ENCODE data around the gene VWCE. TPM values are rescaled to one million over a fixed set of nuclear protein-coding genes. Genes with fewer than 3 reads are reported as not detected.

Gene VWCE
- polyA plus RNA-seq, 1 donor from 2014 or later = 0.84 TPM

DNA sequence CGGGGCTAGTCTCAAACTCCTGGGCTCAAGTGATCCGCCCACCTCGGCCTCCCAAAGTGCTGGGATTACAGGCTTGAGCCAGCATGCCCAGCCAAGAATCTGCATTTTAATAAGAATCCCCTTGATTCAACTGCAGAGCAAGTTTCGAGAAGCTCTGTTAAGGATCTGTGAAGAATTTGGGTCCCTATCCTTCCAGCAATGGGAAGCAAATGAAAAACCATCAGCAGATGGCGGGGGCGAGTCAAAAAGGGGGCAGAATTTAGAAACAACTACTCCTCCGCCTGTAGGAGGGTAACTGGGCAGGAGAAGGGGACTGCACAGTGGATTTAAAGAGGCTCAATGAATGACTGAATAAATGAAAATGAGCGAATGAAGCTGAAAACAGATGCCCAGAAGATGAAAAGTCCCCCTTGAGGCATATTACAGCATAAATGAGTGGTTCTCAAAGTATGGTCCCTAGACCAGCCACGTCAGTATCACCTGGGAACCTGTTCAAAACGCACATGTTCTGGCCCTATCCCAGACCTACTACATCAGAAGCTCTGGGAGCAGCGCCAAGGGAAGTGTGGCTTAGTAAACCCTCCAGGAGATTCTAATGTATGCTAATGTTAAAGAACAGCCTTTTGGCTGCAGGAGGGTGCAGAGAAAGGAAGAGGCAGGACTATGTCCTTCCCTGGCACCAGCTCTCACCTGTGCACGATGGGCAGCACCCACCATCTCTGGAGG lies 15.0 kb downstream of the VWCE start:
- H3K36me3 Mint-ChIP-seq = peaks cover 2% of the 10 kb centered on the region
- no peaks in the 10 kb centered on the region for H3K27me3 Mint-ChIP-seq
- H3K27ac Mint-ChIP-seq = no peak overlapping the region
- H3K9me3 Mint-ChIP-seq = no peaks in the 10 kb centered on the region
- peak overlapping the region in 1 of 4 donors; percentile 10 for H3K4me3 Mint-ChIP-seq
- no peaks in the 10 kb centered on the region for H3K4me1 Mint-ChIP-seq

DNA sequence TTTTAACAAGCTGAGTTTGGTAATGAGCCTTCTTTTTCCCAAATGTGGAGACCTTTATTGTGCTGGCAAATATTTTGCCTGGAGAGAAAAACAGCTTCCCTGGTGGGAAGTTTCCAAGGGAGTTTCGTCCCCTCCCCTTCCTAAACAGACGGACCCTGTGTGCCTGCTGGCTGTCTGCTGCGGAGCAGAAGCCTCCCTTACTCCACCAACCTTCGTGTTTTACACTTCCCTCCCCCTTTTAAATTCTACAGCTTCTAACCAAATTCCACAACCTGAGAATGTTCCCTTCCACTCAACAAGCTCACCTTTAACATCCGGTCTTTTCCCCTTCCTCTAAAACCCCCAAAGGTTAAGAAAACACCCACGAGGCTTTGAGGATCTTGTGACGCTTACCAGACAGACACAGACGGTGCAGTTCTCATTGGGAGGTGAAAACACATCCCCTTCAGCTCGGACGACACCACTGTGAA lies 17.1 kb downstream of the VWCE start:
- no peaks in the 10 kb centered on the region for H3K36me3 Mint-ChIP-seq
- no peak overlapping the region for H3K27ac Mint-ChIP-seq
- H3K27me3 Mint-ChIP-seq = no peaks in the 10 kb centered on the region
- no peaks in the 10 kb centered on the region for H3K9me3 Mint-ChIP-seq
- no peak overlapping the region for H3K4me3 Mint-ChIP-seq
- no peaks in the 10 kb centered on the region for H3K4me1 Mint-ChIP-seq

DNA sequence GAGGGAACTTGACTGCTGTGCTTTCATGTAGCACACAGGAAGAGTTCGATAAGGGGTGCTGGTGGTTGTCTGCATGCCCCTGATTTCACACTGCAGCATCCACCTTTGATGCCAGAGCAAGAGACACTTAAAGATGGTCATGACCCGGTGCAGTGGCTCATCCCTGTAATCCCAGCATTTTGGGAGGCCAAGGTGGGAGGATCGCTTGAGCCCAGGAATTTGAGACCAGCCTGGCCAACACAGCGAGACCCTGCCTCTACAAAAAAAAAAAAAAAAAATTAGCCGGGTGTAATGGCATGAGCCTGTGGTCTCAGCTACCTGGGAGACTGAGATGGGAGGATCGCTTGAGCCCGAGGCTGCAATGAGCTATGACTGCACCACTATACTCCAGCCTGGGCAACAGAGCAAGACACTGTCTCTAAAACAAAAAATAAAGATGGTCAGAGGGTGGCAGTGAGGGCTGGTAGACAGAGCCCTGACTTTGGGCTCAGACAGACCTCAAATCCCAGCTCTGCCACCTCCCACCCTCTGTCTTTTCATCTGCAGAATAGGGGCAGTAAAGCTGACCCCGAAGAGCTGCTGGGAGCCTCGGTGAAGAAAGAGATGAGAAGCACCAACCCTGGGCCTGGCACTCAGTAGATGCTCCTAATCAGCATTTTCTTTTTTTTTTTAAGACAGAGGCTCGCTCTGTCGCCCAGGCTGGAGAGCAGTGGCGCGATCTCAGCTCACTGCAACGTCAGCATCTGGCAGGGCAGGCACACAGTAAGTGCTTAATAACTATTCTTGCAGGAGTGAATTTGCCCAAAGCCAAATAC lies 17.7 kb downstream of the VWCE start:
- no peaks in the 10 kb centered on the region for H3K27me3 Mint-ChIP-seq
- H3K36me3 Mint-ChIP-seq = no peaks in the 10 kb centered on the region
- H3K9me3 Mint-ChIP-seq = no peaks in the 10 kb centered on the region
- no peak overlapping the region for H3K27ac Mint-ChIP-seq
- H3K4me1 Mint-ChIP-seq = no peaks in the 10 kb centered on the region
- no peak overlapping the region for H3K4me3 Mint-ChIP-seq

DNA sequence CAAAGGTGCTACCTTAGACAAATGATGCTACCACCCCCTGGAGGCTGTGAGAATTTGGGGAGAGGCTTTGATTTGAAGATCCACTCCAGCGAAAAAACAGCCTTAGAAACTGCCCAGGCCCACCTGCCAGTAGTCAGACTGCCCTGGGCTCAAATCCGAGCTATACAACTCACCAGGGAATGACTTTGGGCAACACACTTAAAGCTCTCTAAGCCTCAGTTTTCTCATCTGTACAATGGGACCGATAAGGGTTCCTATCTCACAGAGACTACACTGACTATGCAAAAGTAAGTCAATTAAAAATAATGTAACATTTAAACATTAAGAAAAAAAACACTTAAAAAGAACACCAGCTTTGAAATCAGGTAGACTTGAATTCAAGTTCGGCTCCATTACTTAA lies 19.9 kb downstream of the VWCE start:
- Mint-ChIP-seq H3K27me3 (no peaks in the 10 kb centered on the region), H3K4me1 (no peaks in the 10 kb centered on the region), H3K36me3 (no peaks in the 10 kb centered on the region), H3K27ac (no peak overlapping the region), H3K9me3 (no peaks in the 10 kb centered on the region), H3K4me3 (no peak overlapping the region)

DNA sequence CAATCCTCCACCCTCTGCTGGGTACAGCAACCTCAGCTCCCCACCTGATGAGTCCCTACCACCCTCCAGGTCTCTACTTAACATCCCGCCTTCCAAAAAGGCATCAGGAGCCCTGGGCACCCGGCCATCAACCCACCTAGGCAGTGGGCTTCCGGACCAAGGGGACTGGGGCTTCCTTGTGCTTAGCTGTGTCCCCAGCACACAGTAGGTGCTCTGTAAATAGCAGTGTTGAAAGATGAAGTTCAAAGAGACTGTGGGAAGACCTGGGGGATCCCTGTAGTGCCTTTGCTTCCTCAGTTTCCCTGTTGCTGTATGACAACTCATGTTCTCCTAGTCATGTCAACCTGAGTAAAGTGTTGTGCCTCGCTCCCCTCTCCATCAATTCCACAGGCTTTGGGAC lies 21.0 kb downstream of the VWCE start:
- Mint-ChIP-seq H3K4me1 (no peaks in the 10 kb centered on the region), H3K36me3 (no peaks in the 10 kb centered on the region), H3K9me3 (no peaks in the 10 kb centered on the region), H3K27ac (no peak overlapping the region), H3K27me3 (no peaks in the 10 kb centered on the region), H3K4me3 (no peak overlapping the region)

DNA sequence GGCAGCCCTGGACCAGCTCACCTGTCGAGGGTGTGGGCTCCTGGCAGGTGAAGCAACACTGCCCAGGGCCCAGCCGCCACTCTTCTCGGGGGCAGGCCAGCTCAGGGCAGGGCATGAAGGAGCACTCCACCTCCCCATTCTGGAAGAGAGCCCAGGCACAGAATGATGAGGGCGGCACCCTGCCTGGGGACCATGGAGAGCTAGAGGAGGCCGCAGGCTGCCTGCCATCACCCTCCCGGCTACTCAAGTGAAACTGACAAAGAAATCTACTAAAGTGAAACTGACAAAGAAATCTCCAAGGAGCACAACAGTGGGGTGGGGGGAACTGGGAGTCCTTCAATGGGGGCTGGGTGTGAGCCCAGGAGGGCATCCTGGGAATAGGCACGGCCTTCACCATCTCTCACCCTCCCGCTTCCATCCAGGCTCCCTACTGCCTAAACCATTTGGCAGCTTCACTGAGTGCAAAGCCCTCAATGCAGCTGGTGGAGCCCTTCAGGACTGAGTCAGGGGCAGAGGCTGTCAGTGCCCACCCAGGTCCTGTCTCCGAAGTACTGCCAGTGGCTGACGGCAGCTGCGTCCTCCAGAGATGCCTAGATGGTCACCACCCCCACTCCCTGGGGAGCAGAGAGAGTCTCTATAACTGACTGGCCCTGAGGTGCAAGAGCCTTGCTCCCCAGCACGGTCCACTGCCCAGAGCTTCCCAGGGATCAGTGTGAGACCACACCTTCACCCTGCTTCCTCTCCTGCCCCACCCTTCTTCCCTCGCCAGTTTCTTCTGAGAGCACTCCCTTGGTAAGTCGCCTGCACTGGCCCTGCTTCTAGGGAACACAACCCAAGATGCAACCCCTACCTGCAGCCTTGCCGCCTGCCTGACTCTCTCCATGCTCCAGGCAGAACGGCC lies 21.7 kb downstream of the VWCE start:
- Mint-ChIP-seq H3K9me3 (no peaks in the 10 kb centered on the region), H3K4me3 (no peak overlapping the region), H3K27ac (no peak overlapping the region), H3K4me1 (peaks cover 0 to 2% (median 0%) of the 10 kb centered on the region in 3 donors), H3K27me3 (no peaks in the 10 kb centered on the region), H3K36me3 (no peaks in the 10 kb centered on the region)

DNA sequence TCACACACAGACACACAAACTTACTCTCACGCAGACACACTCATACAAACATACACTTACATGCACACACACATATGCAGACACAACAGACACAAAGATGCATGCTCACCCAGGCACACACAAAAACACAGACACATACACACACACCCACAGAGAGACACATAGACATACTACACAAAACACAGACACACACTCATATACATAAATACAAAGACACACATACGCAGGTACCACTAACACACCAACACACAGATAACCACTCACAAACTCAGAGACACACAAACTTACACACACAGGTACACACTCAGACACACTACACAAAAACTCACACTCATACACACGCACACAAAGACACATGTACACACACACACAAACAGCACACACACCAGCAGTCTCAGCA lies 22.4 kb downstream of the VWCE start:
- Mint-ChIP-seq H3K36me3 (no peaks in the 10 kb centered on the region), H3K4me3 (no peak overlapping the region), H3K9me3 (no peaks in the 10 kb centered on the region), H3K4me1 (peaks cover 0 to 2% (median 0%) of the 10 kb centered on the region in 3 donors), H3K27me3 (no peaks in the 10 kb centered on the region), H3K27ac (no peak overlapping the region)

DNA sequence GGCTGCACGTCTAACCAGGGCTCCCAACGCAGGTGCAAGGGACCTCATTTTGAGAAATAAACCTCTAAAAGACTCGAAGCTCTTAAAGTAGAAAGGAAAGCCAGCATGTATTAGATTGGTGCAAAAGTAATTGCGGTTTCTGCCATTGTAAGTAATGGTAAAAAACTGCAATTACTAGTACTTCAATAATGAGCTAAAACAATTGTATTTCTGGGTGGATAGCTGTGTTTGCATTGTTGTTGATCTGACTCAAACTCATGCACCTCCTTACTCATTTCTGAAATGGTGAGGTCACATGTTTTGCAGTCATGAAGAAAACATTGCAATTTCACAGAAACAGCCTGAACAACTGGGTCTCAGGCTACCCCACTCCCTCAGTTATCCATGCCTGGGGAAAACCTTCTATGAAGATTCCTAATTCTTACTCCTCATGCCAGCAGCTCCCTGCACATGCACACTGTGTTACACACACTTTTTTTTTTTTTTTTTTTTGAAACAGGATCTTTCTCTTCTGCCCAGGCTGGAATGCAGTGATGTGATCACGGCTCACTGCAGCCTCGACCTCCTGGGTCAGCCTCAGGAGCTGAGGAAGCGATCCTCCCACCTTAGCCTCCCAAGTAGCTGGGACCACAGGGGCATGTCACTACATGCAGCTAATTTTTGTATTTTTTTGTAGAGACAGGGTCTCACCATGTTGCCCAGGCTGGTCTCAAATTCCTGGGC lies 24.6 kb downstream of the VWCE start:
- Mint-ChIP-seq H3K36me3 (no peaks in the 10 kb centered on the region), H3K4me3 (no peak overlapping the region), H3K4me1 (peaks cover 0 to 2% (median 0%) of the 10 kb centered on the region in 3 donors), H3K27ac (no peak overlapping the region), H3K27me3 (no peaks in the 10 kb centered on the region), H3K9me3 (no peaks in the 10 kb centered on the region)

DNA sequence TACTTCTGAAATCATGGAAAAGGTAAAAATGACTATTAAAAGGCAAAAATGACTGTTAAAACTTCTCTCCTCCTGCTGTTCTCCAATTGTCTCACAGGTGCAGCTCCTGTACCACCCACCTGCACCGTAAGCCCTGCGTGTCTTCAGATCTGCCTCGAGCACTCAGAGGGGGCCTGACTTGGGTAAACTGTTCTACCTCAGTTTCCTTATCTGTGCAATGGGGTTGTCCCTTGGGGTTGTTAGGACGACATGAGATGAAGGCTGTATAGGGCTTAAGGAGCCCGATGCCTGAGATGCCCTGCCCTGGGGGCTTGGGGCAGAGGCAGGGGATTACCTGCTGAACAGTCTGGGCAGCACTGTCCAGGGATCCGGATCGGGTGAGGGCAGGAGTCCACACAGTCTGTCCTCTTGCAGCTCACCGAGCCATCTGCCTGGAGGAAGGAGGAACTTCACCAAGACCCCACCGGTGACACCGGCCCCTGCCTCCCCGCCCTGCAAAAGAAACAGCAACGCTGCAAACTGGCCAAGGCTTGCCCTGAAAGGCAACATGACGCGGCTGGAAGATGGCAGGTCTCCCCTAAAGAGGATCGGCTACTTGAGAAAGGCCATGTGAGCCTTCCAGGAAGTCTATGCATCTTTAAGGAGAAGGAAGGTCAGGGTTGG lies 26.4 kb downstream of the VWCE start:
- H3K27ac Mint-ChIP-seq = no peak overlapping the region
- peaks cover 0 to 2% (median 0%) of the 10 kb centered on the region in 3 donors for H3K4me1 Mint-ChIP-seq
- H3K27me3 Mint-ChIP-seq = no peaks in the 10 kb centered on the region
- no peaks in the 10 kb centered on the region for H3K36me3 Mint-ChIP-seq
- H3K4me3 Mint-ChIP-seq = no peak overlapping the region
- no peaks in the 10 kb centered on the region for H3K9me3 Mint-ChIP-seq

DNA sequence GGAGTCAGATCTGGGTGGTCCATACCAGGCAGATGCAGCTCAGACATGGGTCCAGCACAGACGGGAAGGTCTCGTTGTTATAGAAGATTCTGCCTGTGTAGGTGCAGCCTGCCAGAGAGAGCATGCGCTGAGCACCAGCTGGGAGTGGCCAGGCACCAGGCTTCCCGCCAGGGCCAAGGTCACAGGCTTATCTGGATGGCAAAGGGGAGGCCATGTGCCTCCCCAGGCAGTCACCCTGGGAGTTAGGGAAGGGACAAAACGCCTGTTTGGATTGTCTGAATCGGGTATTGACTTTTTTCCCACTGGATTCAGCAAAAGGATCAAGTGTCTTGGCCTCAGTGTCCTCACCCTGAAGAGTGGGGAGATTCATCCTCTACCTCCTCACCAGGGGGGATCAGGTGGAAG lies 27.7 kb downstream of the VWCE start:
- Mint-ChIP-seq H3K4me3 (no peak overlapping the region), H3K4me1 (peaks cover 0 to 2% (median 0%) of the 10 kb centered on the region in 3 donors), H3K9me3 (no peaks in the 10 kb centered on the region), H3K27me3 (no peaks in the 10 kb centered on the region), H3K36me3 (no peaks in the 10 kb centered on the region), H3K27ac (no peak overlapping the region)

DNA sequence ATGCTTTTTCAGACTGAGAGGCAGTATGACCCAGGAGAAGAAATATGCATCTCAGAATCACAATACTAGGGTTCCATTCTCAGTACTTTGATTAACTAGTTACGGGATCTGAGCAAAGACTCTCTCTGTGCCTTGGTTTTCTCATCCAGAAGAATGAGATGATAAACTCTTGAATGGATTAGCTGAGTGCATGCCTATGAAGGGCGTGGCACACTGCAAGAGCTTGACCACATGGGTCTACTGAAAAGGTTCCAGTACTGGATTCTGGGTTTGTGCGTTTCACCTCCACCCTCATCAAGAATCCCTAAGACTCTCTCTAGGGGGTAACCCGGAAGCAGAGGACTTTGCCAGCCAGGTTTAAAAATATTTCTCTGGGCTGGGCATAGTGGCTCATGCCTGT lies 28.5 kb downstream of the VWCE start:
- no peaks in the 10 kb centered on the region for H3K27me3 Mint-ChIP-seq
- H3K27ac Mint-ChIP-seq = no peak overlapping the region
- no peaks in the 10 kb centered on the region for H3K36me3 Mint-ChIP-seq
- no peaks in the 10 kb centered on the region for H3K9me3 Mint-ChIP-seq
- H3K4me1 Mint-ChIP-seq = peaks cover 0 to 2% (median 0%) of the 10 kb centered on the region in 3 donors
- no peak overlapping the region for H3K4me3 Mint-ChIP-seq

DNA sequence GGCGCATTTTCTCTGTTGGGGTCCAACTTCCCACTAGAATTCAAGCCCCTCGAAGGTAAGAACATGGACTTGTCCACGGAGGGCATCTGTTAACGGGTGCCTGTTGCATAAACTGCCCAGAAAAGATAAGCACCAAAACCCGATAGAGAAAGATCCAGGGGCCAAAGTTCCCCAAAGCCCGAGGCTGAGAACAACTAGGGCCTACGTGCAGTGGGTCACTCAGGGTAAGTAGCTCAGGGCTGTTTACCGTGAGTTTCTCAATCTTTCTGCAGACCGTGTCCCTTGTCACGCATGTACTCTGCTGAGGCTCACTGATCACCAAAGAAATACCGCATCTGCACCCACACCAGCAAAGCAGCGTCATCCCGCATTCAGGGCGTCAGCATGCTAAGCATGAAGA lies 29.8 kb downstream of the VWCE start:
- H3K36me3 Mint-ChIP-seq = no peaks in the 10 kb centered on the region
- H3K4me1 Mint-ChIP-seq = peaks cover 0 to 2% (median 0%) of the 10 kb centered on the region in 3 donors
- H3K27me3 Mint-ChIP-seq = no peaks in the 10 kb centered on the region
- no peak overlapping the region for H3K4me3 Mint-ChIP-seq
- no peak overlapping the region for H3K27ac Mint-ChIP-seq
- H3K9me3 Mint-ChIP-seq = no peaks in the 10 kb centered on the region

DNA sequence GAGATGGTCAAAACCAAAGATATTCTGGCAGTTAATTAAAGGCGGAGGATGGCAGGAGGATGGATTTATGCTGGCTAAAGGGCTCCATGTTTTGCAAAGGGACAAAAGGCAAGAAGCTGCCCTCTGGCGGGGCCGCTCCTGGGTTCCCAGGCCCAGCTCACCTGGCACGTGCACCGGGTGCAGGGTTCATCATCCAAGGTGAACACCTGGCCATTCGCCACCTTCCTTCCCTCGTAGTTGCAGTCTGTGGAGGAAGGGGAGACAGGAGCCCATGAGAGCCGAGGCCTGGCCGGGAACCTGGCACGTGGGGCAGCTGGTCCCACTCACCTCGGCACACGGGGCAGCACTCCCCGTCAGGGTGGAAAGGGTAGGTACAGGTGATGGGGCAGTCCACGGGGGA lies 30.3 kb downstream of the VWCE start:
- Mint-ChIP-seq H3K27me3 (no peaks in the 10 kb centered on the region), H3K9me3 (no peaks in the 10 kb centered on the region), H3K36me3 (no peaks in the 10 kb centered on the region), H3K4me1 (peaks cover 0 to 2% (median 0%) of the 10 kb centered on the region in 3 donors), H3K27ac (no peak overlapping the region), H3K4me3 (no peak overlapping the region)

DNA sequence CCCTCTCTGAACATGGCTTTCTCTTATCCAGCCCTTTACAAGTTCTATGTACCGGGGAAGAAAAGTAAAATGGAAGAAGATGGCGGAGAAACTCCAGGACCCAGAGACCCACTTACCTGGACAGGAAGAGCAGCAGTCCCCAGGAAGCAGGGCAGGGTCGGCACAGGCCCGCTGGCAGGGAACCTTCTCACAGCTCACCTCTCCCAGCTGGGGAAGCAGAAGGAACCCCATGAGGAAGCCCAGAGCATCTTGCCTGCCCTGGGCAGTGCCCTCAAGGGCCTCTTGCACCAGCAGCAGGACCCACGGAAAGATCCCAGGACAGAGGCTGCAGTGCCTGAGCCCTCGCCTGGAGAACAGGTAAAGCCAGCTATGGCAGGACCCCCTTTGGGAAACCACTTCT lies 30.7 kb downstream of the VWCE start:
- Mint-ChIP-seq H3K4me3 (no peak overlapping the region), H3K9me3 (no peaks in the 10 kb centered on the region), H3K27ac (no peak overlapping the region), H3K36me3 (no peaks in the 10 kb centered on the region), H3K4me1 (peaks cover 0 to 2% (median 0%) of the 10 kb centered on the region in 3 donors), H3K27me3 (no peaks in the 10 kb centered on the region)

All from IgD-negative memory B cell (primary cell).